Activated CD8-positive, alpha-beta memory T cell treated with anti-CD3 and anti-CD28 coated beads, Interleukin-2, amount 50 U/mL, for 48 hours (primary cell): ENCODE data around the gene ZDHHC22.

Experiments used
- DNase-seq: peaks from one replicate; pipeline ENCODE4 v3.0.0-alpha.2; 2020

The ZDHHC22 gene

DNA sequence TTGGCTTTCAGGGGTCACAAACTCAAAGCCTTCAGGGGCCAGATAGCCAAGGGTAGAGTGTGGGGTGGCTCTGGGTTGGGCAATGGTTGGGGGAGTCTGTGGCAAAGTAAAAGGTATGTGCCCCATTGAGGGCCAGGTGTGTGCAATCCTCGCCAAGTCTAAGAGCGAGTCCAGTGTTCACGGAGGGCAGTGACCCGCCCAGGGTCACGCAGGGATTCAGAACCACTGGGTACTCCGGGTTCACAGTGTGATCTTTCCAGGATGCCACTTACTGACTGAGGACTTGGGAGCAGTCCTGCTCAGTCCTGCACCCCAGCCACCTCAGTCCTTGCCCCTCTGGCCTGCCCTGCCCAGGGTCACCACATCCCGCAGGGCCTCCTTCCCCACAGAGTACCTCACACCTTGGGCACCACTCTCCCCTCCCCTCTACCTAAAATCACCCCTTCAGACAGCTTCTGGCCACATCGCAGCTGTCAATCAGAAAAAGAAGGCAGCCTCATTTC, 15.7 kb downstream of the ZDHHC22 start:
- DNase-seq = no peak

DNA sequence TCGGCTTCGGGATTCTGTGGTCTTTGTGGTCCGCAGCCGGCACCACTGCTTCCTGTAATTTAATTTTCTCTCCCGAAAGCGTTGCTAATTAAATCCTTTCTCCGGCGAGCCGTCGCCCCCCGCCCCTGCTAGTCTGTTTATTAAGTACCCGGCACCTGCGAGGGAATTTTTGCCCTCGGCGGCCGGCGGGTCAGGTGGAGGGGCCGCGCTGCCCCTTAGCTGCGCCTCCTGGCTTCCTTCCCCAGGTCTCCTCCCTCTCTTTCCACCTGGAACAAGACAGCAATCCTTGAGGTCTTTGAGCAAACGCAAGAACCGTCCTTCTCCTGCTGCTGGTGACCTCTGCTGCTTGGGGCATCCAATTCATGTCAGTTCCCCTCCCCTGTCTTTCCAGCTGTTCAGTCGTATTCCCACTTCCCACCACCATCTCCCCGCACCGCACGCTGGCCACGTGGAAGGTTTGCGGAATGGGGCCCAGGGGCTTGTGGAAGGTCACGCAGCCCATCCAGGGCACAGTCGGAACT, 16.2 kb downstream of the ZDHHC22 start:
- no peak for DNase-seq

DNA sequence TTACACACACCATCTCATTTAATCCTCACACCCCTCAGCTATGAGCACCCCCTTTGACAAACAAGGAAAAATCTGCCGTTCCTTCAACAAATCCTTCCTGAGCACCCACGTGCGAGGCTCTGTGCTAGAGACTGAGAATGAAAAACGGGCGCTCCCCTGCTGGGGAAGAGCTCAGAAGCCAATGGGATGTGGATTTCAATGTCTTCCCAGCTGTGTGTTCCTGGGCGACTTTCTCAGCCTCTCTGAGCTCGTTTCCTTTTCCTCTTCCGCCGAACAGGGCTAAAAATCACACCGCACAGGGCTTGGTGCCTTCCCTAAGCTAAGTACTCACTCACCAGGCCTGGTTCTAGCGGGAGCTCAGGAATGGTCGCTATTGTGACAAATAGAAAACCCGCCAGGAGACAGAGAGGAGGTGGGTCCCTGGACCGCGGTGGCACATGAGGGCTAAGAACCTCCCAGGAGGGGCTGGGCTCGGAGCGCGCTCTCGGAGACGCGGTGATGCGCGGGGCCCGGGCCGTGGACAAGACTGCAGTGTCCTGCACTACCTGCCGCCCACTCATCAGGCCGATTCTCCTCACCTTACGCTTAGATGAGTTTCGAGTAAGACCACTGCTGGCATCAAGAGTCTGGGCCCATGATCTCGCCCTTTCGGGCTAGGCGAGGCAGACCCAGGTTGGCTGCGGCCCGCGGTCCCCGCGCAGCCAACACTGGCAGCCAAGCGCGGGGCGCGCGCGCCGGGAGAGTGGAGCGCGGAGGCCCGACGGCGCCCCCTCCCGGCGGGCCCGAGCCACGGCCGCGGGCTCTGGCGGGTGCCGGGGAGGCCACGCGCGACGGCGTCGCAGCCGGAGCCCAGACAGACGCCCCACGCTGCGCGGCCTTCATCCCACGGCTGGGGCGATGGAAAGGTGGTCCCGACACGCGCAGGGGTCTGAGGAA, 17.0 kb downstream of the ZDHHC22 start:
- DNase-seq = peak; percentile 80

DNA sequence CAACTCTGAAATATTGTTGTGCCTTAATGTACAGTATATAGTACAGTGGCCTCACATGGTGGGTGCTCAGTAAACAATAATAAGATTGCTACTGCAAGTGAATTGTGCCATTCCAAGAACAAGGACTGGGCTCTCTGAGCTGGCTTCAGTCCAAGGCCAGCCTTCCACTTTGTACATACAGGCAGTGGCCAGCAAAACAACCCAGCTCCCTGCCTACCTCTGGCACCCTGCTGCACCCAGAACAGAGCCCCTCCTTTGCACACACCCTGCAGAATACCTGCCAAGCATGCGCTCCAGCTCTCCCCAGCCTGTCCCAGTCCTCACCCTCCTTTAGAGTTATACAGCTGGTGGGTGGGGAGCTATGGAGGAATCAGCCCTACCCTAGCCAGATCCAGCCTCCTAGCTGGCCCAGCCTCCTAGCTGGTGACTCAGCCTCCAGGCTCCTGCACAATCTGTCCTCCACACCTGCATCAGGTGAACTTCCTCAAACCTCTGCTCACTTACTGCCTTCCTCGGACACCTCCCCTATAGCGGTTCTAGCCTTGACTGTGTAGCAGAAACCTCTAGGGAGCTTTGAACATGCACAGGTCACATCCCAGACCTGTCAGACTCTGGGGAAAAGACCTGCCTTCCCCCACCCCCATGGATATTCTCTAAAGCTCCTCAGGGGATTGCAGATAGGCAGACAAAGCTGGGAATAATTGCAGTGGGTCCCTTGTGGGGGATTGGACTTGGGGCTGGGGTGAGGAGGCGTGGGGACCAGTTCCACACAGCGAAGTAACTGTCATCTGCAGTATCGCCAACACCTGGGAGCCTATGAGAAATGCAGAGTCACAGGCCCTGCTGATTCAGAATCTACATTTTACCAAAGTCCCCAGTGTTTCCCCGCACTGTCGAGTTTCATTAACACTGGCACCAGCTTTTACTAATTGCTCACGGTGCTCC, 17.9 kb downstream of the ZDHHC22 start:
- no peak for DNase-seq

DNA sequence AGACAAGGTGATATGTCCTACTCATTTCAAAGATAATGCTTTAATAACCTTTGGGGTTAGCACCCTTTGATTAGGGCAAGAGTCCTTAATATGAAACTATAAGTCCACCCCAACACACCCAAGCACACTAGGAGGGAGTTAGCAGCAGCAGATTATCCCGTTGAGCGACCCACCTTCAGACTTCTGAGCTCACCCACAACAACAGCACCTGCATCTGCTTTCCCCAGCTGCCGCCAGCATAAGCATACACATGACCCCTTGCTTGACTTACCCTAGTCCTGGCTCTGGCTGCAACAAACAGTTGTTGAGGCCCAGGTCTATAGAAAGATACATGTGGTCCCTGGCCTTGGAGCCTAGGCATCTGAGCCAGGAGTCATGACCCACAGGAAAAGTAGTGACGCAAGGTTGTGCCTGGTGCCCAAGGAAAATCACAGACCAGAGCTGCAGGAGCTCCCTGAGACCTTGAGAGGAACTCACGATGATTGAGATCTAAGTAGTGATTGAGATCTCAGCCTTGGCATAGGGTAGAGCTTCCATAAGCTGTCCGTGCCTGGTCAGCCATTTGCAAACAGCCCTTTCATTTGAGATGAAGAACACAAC, 19.0 kb downstream of the ZDHHC22 start:
- no peak for DNase-seq

DNA sequence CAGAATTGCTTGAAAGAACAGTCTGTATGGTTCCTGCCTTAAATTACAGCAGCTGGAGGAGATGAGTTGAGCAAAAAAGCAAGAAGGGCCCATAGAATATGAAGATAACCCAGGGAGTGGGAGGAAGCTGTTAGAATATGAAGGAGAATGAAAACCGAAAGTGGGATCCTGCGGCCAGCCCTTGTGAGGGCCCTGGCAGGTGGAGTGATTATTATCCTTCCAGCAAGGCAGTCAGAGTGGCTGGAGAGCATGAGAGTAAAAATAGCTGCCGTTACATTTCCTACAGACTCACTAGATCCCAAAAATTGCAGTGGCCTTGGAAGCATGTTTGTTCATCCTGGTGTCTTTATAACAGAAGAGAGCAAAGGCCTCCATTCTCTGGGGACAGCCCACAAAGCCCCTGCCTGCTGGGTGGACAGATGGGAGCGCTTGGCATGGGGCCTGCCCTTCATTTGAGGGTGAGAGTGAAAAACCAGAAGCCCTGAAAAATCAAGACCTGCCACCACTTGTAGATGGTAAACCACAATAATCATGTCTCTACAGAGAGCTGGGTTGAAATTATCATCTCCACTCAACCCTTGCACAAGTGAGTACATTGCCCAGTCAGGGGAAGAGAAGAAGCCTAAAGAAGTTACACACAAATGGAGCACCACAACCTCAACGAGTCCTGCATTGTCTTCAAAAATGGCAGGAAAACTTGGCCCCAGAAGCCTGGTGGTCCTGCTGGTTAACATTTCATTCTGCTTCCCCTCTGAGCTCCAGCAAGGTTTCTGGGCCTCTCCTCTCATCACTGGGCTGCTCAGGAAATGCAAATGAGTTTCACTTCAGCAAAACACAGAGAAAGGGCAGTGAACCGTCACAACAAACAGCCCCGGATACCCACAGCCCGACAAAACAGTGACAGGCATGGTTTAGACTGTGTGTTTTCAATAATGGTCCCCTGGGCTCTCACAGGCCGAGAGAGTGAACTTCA, 20.5 kb downstream of the ZDHHC22 start:
- DNase-seq = no peak

DNA sequence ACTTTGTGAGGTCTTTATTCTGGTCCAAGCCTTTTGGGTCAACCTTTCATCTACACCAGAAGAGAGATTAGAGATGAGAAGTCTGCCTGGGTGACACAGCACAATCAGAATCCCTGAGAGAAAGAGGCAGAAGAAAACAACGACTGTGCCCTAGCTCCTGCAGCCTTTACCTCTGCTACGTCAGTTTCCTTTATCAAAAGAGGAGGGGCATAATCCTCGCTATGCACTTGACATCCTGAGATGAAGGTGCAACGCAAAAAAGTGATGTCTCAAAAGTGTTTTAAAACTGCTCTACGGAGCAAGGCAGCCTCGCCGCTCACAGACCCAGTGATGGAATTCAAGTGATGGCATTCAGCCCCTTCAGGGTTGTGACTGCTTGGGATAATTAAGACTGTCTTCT, 21.7 kb downstream of the ZDHHC22 start:
- no peak for DNase-seq

DNA sequence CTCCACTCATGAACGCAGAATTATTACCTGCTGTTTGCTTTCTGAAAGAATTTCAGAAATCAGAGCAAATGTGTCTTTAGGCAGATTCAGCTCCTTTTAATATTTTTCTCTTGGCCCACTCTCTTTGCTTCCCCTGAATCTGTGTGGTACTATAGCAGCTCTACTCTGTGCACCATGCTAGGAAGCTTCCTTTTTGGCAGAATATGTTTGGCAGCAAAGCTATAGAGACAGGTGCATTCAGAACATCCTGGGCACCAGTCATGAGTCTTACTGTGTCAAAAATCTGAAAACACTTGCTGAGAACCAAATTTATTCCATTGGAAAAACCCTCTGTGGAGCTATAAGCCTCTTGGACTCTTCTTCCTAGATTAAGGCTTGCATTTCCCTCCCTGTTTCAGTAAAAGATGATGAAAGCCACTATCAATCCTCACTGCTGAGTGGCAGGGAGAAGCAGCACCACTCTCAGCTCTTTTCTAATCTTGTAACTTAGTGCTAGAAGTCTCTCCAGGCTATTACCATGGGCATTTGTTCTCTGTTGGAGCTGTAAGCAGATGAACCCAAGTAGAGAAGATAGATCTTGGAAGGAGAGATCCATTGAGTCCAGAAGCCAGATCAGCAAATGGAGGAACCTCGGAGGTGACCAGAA, 25.3 kb downstream of the ZDHHC22 start:
- DNase-seq = no peak

DNA sequence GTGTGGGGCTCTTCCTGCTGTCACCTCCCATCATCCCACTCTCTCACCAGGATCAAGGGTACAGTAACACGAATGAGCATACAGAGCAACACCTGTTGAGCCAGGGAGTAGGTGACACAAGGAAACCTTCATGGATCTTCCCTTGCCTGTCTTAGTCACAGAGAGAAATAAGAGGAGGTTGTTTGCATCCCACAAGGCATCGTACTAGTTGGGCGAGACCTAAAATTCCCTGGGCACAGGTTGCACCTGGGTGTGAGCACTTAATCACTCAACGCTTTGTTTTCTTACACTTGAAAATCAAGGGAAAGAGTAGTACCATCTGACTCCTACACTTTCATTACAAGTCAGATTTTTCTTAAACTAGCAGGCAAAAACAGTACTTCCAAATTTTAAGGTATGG, 27.0 kb downstream of the ZDHHC22 start:
- DNase-seq = no peak

DNA sequence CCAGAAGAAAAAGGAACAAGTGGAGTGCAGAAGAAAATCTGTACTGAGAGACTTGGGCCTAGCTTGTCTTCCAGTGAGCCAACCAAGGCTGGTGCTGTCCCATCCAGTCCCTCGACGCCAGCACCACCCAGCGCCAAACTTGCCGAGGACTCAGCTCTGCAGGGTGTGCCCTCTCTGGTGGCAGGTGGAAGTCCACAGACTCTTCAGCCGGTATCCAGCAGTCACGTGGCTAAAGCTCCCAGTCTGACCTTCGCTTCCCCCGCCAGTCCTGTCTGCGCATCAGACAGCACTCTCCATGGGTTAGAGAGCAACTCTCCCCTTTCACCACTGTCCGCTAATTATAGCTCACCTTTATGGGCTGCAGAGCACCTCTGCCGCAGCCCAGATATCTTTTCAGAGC, 27.9 kb downstream of the ZDHHC22 start:
- no peak for DNase-seq

DNA sequence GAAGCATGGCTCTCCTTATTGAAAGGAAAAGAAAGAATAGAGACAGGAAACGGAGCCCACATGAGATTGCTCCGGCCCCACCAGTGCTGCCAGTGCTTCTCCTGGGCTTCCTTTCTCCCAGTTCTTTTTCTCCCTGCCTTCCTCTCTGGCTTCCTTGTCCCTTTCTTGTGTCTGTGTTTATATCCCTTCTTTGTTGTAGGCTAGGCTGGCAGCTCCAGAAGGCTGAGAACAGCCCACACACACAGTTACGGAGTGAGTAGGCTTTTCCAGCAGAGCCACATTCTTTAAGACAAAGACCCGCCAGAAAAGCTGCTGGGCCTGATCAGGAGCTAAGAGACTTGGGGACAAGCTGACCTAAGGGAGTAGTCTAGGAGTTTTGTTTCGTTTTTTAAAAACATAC, 30.6 kb downstream of the ZDHHC22 start:
- no peak for DNase-seq

DNA sequence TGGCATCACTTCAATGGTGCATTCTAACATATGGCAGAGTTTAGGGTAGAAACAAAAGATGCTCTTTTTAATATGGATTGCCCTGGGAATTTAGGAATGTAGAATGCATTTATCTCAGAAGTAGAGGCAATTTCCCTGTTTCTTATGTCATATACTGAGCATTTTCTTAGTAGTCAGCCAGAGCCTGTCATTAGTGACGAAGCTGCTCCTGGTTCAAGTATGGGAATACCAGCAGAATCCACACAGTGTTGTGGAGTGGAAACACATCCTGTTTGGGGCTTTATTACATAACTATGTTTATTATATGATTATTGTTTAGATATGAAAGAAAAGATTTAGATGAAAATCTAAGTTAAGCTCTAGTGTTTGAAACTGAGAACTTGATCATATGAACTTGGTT, 31.3 kb downstream of the ZDHHC22 start:
- DNase-seq = no peak

DNA sequence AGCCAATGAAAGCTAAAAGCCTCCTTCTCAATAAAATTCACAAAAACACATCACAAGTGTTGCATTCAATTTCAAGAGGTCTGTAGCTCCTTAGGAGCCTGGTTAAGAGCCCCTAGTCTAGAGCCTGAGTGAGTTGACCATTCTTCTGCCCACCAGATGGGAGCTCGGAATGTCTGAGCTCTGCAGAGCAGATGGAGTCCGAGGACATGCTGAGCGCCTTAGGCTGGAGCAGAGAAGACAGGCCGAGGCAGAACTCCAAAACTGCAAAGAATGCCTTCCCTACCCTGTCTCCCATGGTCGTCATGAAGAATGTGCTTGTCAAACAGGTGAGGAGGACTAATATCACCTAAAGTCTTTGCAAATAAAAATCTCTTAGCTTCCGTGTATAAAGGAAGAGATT, 31.9 kb downstream of the ZDHHC22 start:
- DNase-seq = no peak

DNA sequence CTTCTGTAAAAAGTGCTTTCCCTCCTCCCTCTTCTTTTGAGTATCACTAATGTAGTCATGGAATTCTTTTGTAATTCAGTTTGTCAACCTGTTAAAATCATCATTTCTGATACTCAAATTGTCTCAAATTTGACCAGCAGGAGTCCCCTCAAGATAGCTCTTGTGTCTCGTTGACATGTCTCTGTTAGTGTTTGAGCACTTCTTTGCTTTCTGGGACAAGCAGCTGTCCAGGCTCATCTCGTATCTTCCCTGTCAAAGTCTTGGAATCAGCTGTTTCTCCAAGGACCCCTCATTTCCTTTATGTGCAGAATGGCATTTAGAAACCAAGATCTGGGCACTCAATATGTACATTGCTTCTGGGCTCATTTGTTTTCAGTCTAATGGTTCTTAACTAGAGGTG, 32.8 kb downstream of the ZDHHC22 start:
- no peak for DNase-seq

DNA sequence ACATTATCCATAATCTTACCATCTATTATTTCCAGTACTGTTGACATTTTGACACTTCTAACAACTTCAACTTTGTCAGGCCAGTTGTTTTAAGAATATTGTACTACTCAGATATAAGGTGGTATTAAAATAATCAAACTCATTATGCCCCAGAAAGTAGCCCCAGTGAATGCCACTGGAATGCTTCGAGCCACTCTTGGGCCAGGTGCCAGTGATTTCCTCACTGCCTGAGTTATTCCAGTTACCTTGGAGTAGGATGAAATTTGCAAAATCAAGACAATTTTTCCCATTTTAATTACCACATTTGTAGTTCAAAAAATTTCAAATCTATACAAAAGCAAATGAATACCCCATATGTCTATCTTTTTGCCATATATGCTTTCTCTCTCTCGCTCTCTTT, 34.4 kb downstream of the ZDHHC22 start:
- no peak for DNase-seq

DNA sequence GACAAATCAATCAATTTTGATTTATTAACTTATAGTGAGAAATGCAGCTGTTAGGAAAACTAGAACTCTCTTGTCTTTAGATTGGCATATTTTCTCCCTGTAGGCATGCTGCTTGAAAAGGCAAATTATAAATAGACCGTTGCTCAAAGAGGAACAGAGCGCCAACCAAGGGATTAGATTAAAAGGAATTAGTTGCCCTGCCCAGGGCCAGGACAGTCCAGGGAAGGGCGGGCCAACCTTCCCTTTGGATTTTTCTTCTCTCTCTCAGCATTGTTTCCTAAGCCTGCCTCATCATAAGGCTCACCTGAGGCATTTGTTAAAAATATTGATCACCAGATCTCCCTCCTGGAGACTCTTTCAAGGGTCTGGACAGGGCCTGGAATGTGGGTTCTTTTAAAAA, 34.9 kb downstream of the ZDHHC22 start:
- DNase-seq = no peak

DNA sequence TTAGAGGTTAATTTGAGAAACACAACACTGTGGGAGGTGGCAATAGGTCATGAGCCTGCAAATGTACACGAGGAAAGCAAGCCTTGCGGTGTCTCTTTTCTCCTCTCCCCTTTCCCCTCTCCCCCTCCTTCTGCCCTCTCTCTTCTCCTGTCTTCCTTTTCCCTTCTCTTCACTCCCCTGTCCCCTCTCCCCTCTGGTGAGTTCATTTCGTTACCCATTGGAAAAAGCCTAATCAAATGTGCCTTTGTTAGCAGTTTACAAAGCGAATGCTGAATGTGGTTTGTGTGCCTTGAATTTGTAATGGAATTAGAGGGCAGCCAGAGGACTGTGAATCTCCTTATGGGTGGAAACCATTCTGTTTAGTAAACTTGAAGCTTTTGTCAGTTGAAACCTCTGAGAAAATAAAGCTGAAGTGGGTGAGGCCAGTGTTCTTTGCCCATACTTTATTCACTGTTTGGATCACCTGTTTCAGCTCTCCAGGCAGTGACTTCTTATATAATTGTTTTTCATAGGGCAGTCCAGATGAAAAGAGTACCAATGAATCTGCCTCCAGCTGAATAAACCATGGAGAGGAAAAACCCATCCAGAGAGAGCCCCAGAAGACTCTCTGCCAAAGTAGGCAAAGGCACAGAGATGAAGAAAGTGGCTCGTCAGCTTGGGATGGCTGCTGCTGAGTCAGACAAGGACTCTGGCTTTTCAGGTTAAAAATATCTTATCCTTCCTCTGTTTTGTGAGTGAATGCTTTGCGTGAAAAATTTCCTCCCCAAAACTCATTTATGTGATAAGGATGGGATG, 36.2 kb downstream of the ZDHHC22 start:
- no peak for DNase-seq

DNA sequence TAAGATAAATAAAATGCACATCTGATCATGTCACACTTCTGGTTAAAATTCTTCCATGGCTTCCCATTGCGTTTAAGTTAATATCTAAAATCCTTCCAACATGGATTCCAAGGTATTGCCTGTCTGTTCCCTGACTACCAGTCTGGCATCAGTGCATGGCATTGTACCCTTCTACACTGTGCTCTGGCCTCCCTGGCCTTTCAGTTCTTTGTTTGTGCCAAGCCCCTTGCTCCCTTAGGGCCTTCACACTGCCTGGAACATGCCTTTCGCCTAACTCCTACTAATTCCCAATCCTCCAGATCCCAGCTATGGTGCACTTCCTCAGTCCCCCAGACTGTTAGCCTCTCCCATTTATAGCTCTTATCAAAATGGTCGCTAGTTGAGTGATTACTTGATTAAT, 37.2 kb downstream of the ZDHHC22 start:
- DNase-seq = no peak

DNA sequence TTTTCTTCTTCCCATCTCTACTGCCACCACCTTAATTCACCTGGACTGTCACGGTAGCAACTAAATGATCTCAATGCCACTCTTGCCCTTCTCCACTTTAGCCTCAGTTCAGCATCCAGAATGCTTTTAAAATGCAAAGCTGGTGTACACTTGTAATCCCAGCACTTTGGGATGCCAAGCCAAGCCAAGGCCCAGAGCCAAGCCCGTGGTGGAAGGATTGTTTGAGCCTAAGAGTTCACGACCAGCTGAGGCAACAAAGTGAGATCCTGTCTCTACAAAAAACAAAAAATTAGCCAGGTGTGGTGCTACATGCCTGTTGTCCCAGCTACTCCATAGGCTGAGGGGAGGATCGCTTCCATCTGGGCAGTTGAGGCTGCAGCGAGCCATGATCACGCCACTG, 37.6 kb downstream of the ZDHHC22 start:
- DNase-seq = no peak

DNA sequence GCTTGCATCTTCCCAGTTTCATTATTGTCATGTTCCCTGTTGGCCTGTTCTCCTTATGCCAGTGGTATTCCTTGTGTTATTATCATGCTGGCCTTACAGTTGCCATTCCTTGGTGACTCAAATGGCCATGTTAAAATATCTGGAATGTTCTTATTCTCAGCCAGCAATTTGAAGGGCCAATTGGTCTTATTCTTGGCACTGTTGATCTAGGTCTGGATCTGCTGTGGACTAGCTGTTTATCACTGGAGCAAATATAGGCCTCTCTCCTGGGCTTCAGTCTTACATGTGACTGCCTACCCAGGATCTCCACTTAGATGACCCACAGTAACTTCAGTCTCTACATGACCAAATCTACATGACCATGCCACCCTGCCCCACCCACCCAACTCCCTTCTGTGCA, 38.1 kb downstream of the ZDHHC22 start:
- no peak for DNase-seq
